SK-N-SH (cell line): ENCODE data around the gene NEK10.

ENCODE experiments used
- CHD2 ChIP-seq: fragments of 150-350 bp; IDR thresholded peaks from 2 replicates; pipeline ENCODE4 v1.6.1; 2018; ENCODE audit warnings: low read length; ENCODE audit not compliant: partially characterized antibody
- CTCF ChIP-seq: fragments of 200-600 bp; sonication (generic); IDR thresholded peaks from 2 replicates; pipeline ENCODE4 v1.6.1; 2017; ENCODE audit warnings: antibody characterized with exemption, mild to moderate bottlenecking, moderate library complexity
- EZH2phosphoT487 ChIP-seq: fragments of 200-600 bp; sonication (generic); IDR thresholded peaks from 2 replicates; pipeline ENCODE4 v1.6.1; 2017; ENCODE audit warnings: low read depth, mixed run types, mild to moderate bottlenecking, antibody characterized with exemption, moderate library complexity, borderline replicate concordance
- GABPA ChIP-seq: IDR thresholded peaks from 2 replicates; pipeline ENCODE4 v1.4.0; 2012; ENCODE audit warnings: low read depth, mild to moderate bottlenecking
- GATA2 ChIP-seq: sonication (generic); formaldehyde crosslinking; IDR thresholded peaks from 2 replicates; pipeline ENCODE4 v1.5.0; 2020; ENCODE audit warnings: mild to moderate bottlenecking, missing genetic modification reagents
- JUND ChIP-seq: IDR thresholded peaks from 2 replicates; pipeline ENCODE4 v1.4.0; 2012
- MAX ChIP-seq: IDR thresholded peaks from 2 replicates; pipeline ENCODE4 v1.4.0; 2012; ENCODE audit warnings: low read depth
- NRF1 ChIP-seq: IDR thresholded peaks from 2 replicates; pipeline ENCODE4 v1.6.1; 2012; ENCODE audit warnings: low read depth, mild to moderate bottlenecking, low read length
- REST ChIP-seq: IDR thresholded peaks from 2 replicates; pipeline ENCODE4 v1.6.1; 2012; ENCODE audit warnings: mild to moderate bottlenecking, low read depth, low read length, moderate library complexity
- RFX5 ChIP-seq: IDR thresholded peaks from 2 replicates; pipeline ENCODE4 v1.6.1; 2012; ENCODE audit warnings: mild to moderate bottlenecking, improper control_type of control experiment, low read length

DNA sequence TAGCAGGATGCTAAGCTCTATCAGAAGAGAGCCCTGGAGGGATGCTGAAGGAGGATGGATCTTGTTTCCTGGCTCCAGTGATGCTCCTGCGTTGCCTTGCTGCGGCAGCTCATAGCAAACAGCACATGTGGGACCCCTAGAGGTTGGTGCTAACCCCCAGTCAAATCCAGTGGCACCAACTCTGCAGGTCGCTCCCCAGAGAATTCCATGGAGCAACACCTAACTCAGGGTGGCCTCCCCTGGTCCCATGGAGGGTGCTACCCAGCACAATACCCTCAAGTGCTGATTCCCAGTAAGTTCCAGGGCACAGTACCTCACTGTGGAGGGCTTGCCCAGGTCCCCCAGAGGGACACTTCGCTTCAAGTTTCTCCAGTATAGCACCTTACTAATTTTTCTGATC lies 231.2 kb downstream of the NEK10 start:
- no peak for TF ChIP-seq CTCF
- no peak for TF ChIP-seq GATA2 (CRISPR knock-in tag)
- TF ChIP-seq MAX = no peak
- no peak for TF ChIP-seq REST
- no peak for TF ChIP-seq JUND
- TF ChIP-seq GABPA = no peak
- no peak for TF ChIP-seq EZH2phosphoT487
- TF ChIP-seq CHD2 = no peak
- TF ChIP-seq RFX5 = no peak
- no peak for TF ChIP-seq NRF1
